NB4 (cell line): ENCODE results near the gene PCSK5.

Experiments used
- CTCF ChIP-seq: IDR thresholded peaks from one replicate; pipeline ENCODE4 v1.5.1; 2012; ENCODE audit warnings: low read depth, low read length
- POLR2A ChIP-seq: IDR thresholded peaks from 2 replicates; pipeline ENCODE4 v1.6.1; 2011; ENCODE audit warnings: mild to moderate bottlenecking; ENCODE audit not compliant: insufficient read length; ENCODE audit errors: extremely low read depth

GRCh38 chr9:76044266-76044819 is 153.9 kb downstream of the PCSK5 start:
- TF ChIP-seq CTCF = no peak
- no peak for TF ChIP-seq POLR2A
